Ishikawa (cell line): ENCODE data around the gene LUM.

Experiments used
- CEBPB ChIP-seq: IDR thresholded peaks from 2 replicates; pipeline ENCODE4 v1.6.1; 2012
- CREB1 ChIP-seq: IDR thresholded peaks from 2 replicates; pipeline ENCODE4 v1.6.1; 2012; ENCODE audit warnings: low read depth
- EGR1 ChIP-seq: IDR thresholded peaks from 2 replicates; pipeline ENCODE4 v1.6.1; 2012
- EP300 ChIP-seq: IDR thresholded peaks from 2 replicates; pipeline ENCODE4 v1.6.1; 2012; ENCODE audit warnings: borderline replicate concordance
- FOXM1 ChIP-seq: IDR thresholded peaks from 2 replicates; pipeline ENCODE4 v1.6.1; 2012; ENCODE audit warnings: low read depth, borderline replicate concordance
- NFIC ChIP-seq: IDR thresholded peaks from 2 replicates; pipeline ENCODE4 v1.6.1; 2012
- RAD21 ChIP-seq: IDR thresholded peaks from 2 replicates; pipeline ENCODE4 v1.6.1; 2012; ENCODE audit warnings: low read depth
- TAF1 ChIP-seq: IDR thresholded peaks from 2 replicates; pipeline ENCODE4 v1.6.1; 2012; ENCODE audit warnings: low read depth, mild to moderate bottlenecking
- TCF12 ChIP-seq: IDR thresholded peaks from 2 replicates; pipeline ENCODE4 v1.6.1; 2012; ENCODE audit warnings: low read depth
- TEAD4 ChIP-seq: IDR thresholded peaks from 2 replicates; pipeline ENCODE4 v1.6.1; 2012
- YY1 ChIP-seq: IDR thresholded peaks from 2 replicates; pipeline ENCODE4 v1.6.1; 2012; ENCODE audit warnings: low read depth
- ZBTB7A ChIP-seq: IDR thresholded peaks from 2 replicates; pipeline ENCODE4 v1.6.1; 2012; ENCODE audit warnings: low read depth
- TF ChIP-seq, protein P1 (sequence below): IDR thresholded peaks from 2 replicates; pipeline ENCODE4 v1.6.1; 2012; ENCODE audit warnings: low read depth, mild to moderate bottlenecking
- TF ChIP-seq, protein P2 (sequence below): IDR thresholded peaks from 2 replicates; pipeline ENCODE4 v1.6.1; 2012
- TF ChIP-seq, protein P3 (sequence below): IDR thresholded peaks from 2 replicates; pipeline ENCODE4 v1.6.1; 2012

LUM gene

DNA sequence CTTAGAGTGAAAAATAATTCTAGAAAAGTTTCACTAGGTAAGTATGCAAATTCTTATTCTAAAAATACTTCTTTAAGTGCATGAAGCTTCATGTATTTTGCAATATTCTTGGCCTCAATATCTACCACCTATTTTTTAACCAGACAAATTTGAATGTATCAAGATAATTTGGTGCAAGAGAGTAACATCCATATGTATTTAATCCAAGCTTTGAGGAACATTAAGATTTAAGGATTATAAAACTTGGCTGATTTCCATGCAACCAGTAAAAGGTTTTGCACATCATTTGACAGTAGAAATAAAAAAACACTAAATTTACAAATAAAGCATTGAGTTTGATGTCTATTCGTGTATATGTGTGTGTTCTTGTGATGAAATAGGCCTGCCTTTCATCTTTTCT lies 7.7 kb downstream of the LUM start:
- TF ChIP-seq TAF1: no peak
- no peak for TF ChIP-seq EP300
- TF ChIP-seq NFIC: no peak
- TF ChIP-seq EGR1: no peak
- no peak for TF ChIP-seq RAD21
- TF ChIP-seq, protein P1, sequence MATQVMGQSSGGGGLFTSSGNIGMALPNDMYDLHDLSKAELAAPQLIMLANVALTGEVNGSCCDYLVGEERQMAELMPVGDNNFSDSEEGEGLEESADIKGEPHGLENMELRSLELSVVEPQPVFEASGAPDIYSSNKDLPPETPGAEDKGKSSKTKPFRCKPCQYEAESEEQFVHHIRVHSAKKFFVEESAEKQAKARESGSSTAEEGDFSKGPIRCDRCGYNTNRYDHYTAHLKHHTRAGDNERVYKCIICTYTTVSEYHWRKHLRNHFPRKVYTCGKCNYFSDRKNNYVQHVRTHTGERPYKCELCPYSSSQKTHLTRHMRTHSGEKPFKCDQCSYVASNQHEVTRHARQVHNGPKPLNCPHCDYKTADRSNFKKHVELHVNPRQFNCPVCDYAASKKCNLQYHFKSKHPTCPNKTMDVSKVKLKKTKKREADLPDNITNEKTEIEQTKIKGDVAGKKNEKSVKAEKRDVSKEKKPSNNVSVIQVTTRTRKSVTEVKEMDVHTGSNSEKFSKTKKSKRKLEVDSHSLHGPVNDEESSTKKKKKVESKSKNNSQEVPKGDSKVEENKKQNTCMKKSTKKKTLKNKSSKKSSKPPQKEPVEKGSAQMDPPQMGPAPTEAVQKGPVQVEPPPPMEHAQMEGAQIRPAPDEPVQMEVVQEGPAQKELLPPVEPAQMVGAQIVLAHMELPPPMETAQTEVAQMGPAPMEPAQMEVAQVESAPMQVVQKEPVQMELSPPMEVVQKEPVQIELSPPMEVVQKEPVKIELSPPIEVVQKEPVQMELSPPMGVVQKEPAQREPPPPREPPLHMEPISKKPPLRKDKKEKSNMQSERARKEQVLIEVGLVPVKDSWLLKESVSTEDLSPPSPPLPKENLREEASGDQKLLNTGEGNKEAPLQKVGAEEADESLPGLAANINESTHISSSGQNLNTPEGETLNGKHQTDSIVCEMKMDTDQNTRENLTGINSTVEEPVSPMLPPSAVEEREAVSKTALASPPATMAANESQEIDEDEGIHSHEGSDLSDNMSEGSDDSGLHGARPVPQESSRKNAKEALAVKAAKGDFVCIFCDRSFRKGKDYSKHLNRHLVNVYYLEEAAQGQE: no peak
- TF ChIP-seq TEAD4: no peak
- TF ChIP-seq TCF12: no peak
- TF ChIP-seq ZBTB7A: no peak
- TF ChIP-seq, protein P2, sequence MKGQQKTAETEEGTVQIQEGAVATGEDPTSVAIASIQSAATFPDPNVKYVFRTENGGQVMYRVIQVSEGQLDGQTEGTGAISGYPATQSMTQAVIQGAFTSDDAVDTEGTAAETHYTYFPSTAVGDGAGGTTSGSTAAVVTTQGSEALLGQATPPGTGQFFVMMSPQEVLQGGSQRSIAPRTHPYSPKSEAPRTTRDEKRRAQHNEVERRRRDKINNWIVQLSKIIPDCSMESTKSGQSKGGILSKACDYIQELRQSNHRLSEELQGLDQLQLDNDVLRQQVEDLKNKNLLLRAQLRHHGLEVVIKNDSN: no peak

DNA sequence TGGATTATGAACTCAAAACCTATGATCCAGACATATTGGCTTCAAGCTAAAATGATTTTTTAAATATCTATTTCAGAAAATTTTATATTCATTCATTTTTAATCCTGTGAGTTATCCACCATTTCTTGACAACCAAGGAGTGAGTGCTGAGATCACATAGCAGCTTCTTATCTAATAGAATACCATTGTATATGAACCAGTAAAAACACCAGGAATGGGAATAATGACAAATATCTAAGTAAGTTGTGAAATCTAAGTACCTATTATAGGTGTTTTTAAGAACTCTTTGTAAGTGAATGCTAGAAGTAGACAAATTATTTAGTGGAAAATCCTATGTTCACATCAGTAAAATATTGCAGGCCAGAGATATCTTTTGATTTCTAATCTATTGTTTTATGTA lies 8.2 kb downstream of the LUM start:
- TF ChIP-seq CEBPB: no peak
- no peak for TF ChIP-seq NFIC
- TF ChIP-seq TEAD4: no peak
- no peak for TF ChIP-seq TCF12
- no peak for TF ChIP-seq YY1
- TF ChIP-seq, protein P3, sequence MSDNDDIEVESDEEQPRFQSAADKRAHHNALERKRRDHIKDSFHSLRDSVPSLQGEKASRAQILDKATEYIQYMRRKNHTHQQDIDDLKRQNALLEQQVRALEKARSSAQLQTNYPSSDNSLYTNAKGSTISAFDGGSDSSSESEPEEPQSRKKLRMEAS: no peak
- TF ChIP-seq, protein P1: no peak
- TF ChIP-seq FOXM1: no peak
- TF ChIP-seq RAD21: no peak
- no peak for TF ChIP-seq EP300
- TF ChIP-seq, protein P2: no peak
- TF ChIP-seq ZBTB7A: no peak
- no peak for TF ChIP-seq EGR1
- TF ChIP-seq CREB1: no peak
- TF ChIP-seq TAF1: no peak

DNA sequence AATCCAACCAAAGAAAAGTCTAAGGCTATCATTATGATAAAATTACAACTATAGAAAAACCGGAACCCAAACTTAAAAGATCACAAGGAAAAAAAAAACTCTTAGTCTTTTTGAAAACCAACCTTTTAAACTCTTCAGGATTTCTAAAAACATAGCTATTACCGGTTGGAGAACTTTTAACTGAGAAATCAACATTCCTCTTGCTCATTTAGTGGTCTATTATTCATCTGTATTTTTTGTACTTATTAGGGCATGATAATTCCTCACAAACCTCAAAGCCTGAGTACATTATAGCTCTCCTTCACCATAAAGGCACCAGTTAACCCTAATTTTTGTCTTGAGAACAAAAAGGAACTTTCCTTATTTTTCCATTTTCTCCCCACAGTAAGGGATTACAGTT lies 10.4 kb downstream of the LUM start:
- TF ChIP-seq CREB1: no peak
- no peak for TF ChIP-seq CEBPB
- TF ChIP-seq EGR1: no peak
- TF ChIP-seq ZBTB7A: no peak
- TF ChIP-seq, protein P3: no peak
- TF ChIP-seq, protein P2: no peak
- no peak for TF ChIP-seq NFIC

DNA sequence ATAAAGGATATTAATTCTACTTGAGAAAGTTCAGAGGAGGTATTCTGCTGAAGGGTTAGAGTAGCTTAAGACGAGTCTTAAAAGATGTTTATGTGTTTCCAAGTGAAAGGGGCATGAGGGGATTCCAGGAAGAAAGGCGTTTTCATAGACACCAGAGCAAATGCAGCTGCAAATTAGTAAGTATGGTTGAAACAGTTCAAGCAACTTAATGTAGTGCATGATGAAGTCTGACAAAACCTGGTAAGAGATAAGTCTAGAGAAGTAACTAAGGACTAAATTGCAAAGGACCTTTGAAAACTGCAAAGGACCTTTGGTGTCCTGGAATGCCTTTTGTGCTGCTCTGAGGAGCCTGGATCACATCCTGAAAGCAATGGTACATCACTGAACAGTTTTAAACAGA lies 11.5 kb downstream of the LUM start:
- TF ChIP-seq TCF12: no peak
- TF ChIP-seq, protein P2: no peak
- no peak for TF ChIP-seq FOXM1
- no peak for TF ChIP-seq YY1
- TF ChIP-seq, protein P1: no peak
- TF ChIP-seq TAF1: no peak
- no peak for TF ChIP-seq EP300
- no peak for TF ChIP-seq RAD21
- TF ChIP-seq CEBPB: no peak
- TF ChIP-seq TEAD4: no peak
- TF ChIP-seq, protein P3: no peak
- TF ChIP-seq EGR1: no peak
- no peak for TF ChIP-seq NFIC
- TF ChIP-seq CREB1: no peak
- no peak for TF ChIP-seq ZBTB7A
